ENCODE measurements around the gene BTBD9.

BTBD9 gene

GRCh38 chr6:38681850-38682249 is 42.1 kb upstream of the BTBD9 start:
- Histone ChIP-seq H3K9me3 (ENCODE audit: control insufficient read depth, insufficient read depth, low read length) (no peaks in the 10 kb centered on the region), H3K9me2 (replicated peaks; ENCODE audit: control insufficient read depth, low read length) (no peaks in the 10 kb centered on the region), H3F3A (ENCODE audit: control insufficient read depth, insufficient read depth) (0 out of 2 replicates have a peak, but pooled peaks cover 2% of the 10 kb centered on the region), H3K27ac (ENCODE audit: low read depth, low read length) (no peak overlapping the region), H3K27me3 (ENCODE audit: control insufficient read depth, low read length) (no peaks in the 10 kb centered on the region), H4K20me1 (ENCODE audit: control insufficient read depth, insufficient read depth, low read depth, low read length) (peaks cover under 1% of the 10 kb centered on the region; the same call in 1 of the 2 replicates), H3K79me2 (ENCODE audit: control insufficient read depth, low read length) (peaks cover 18% of the 10 kb centered on the region), H3K4me1 (ENCODE audit: control insufficient read depth, low read length) (no peaks in the 10 kb centered on the region), H3K4me3 (ENCODE audit: low read length) (no peak overlapping the region), H3K4me2 (ENCODE audit: low read length) (no peak overlapping the region), H3K36me3 (ENCODE audit: control insufficient read depth, low read length) (peaks cover 82% of the 10 kb centered on the region)
- TF ChIP-seq EZH2phosphoT487 (IDR thresholded peaks at IDR 0.05; ENCODE audit: borderline replicate concordance, low read length) = no peak
- TF ChIP-seq CTCF (IDR thresholded peaks at IDR 0.05; ENCODE audit: low read depth, low read length, poor library complexity, severe bottlenecking) = no peak

GRCh38 chr6:38679668-38680067 is 39.9 kb upstream of the BTBD9 start:
- Histone ChIP-seq H3K9me2 (replicated peaks; ENCODE audit: control insufficient read depth, low read length) (no peaks in the 10 kb centered on the region), H3K79me2 (ENCODE audit: control insufficient read depth, low read length) (no peaks in the 10 kb centered on the region), H3K9me3 (ENCODE audit: control insufficient read depth, insufficient read depth, low read length) (no peaks in the 10 kb centered on the region), H3K27ac (ENCODE audit: low read depth, low read length) (no peak overlapping the region), H3K4me3 (ENCODE audit: low read length) (no peak overlapping the region), H3K27me3 (ENCODE audit: control insufficient read depth, low read length) (no peaks in the 10 kb centered on the region), H3K36me3 (ENCODE audit: control insufficient read depth, low read length) (peaks cover 84% of the 10 kb centered on the region), H3K4me1 (ENCODE audit: control insufficient read depth, low read length) (peaks cover under 1% of the 10 kb centered on the region; the same call in 1 of the 2 replicates), H3K4me2 (ENCODE audit: low read length) (no peak overlapping the region), H3F3A (ENCODE audit: control insufficient read depth, insufficient read depth) (0 out of 2 replicates have a peak, but pooled peaks cover 2% of the 10 kb centered on the region), H4K20me1 (ENCODE audit: control insufficient read depth, insufficient read depth, low read depth, low read length) (no peaks in the 10 kb centered on the region; the same call in 1 of the 2 replicates)
- TF ChIP-seq CTCF (IDR thresholded peaks at IDR 0.05; ENCODE audit: low read depth, low read length, poor library complexity, severe bottlenecking) (no peak), EZH2phosphoT487 (IDR thresholded peaks at IDR 0.05; ENCODE audit: borderline replicate concordance, low read length) (no peak)

GRCh38 chr6:38678178-38678760 is 38.5 kb upstream of the BTBD9 start:
- Histone ChIP-seq H3K79me2 (ENCODE audit: control insufficient read depth, low read length) (no peaks in the 10 kb centered on the region), H3K27ac (ENCODE audit: low read depth, low read length) (no peak overlapping the region), H4K20me1 (ENCODE audit: control insufficient read depth, insufficient read depth, low read depth, low read length) (no peaks in the 10 kb centered on the region; the same call in 1 of the 2 replicates), H3K36me3 (ENCODE audit: control insufficient read depth, low read length) (peaks cover 78% of the 10 kb centered on the region), H3K9me3 (ENCODE audit: control insufficient read depth, insufficient read depth, low read length) (no peaks in the 10 kb centered on the region), H3K9me2 (replicated peaks; ENCODE audit: control insufficient read depth, low read length) (no peaks in the 10 kb centered on the region), H3K27me3 (ENCODE audit: control insufficient read depth, low read length) (no peaks in the 10 kb centered on the region), H3K4me3 (ENCODE audit: low read length) (no peak overlapping the region), H3K4me2 (ENCODE audit: low read length) (no peak overlapping the region), H3F3A (ENCODE audit: control insufficient read depth, insufficient read depth) (peaks cover 5% of the 10 kb centered on the region), H3K4me1 (ENCODE audit: control insufficient read depth, low read length) (peaks cover 14% of the 10 kb centered on the region)
- TF ChIP-seq EZH2phosphoT487 (IDR thresholded peaks at IDR 0.05; ENCODE audit: borderline replicate concordance, low read length) (no peak), CTCF (IDR thresholded peaks at IDR 0.05; ENCODE audit: low read depth, low read length, poor library complexity, severe bottlenecking) (no peak)

Data from DOHH2 (cell line).